GM23338 (cell line): Measurements from ENCODE around the gene IQCK. TPM values are rescaled to one million over a fixed set of nuclear protein-coding genes. Genes with fewer than 3 reads are reported as not detected.
A peak's percentile ranks its signal among the peaks of the same experiment; 100 is the strongest.

Source experiments
- ATAC-seq: fragments of 200-7000 bp; cut with Tn5 transposase; 3 replicates; pipeline ENCODE4 v1.9.1; 2020
- DNase-seq: peaks from one replicate; pipeline ENCODE4 v3.0.0-alpha.2; 2015; ENCODE audit warnings: low spot score
- H2AFZ ChIP-seq: fragments of 200-600 bp; sonication (generic); 2 replicates; pipeline ENCODE4 v1.8.0; 2016; ENCODE audit warnings: antibody characterized with exemption, mild to moderate bottlenecking, moderate library complexity
- H3F3A ChIP-seq: fragments of 200-600 bp; sonication (generic); replicated peaks from 2 replicates; pipeline ENCODE4 v1.8.0; 2017; ENCODE audit warnings: antibody characterized with exemption, mixed run types, low read depth
- H3K27ac ChIP-seq: fragments of 200-600 bp; sonication (generic); 2 replicates; pipeline ENCODE4 v1.6.1; 2016; ENCODE audit warnings: low read depth
- H3K27me3 ChIP-seq: fragments of 200-600 bp; sonication (generic); 2 replicates; pipeline ENCODE4 v1.8.0; 2016; ENCODE audit warnings: mild to moderate bottlenecking, mixed run types, moderate library complexity; ENCODE audit not compliant: insufficient read depth
- H3K36me3 ChIP-seq: fragments of 200-600 bp; sonication (generic); 2 replicates; pipeline ENCODE4 v1.8.0; 2016; ENCODE audit warnings: mild to moderate bottlenecking; ENCODE audit not compliant: insufficient read depth
- H3K4me1 ChIP-seq: fragments of 200-600 bp; sonication (generic); 2 replicates; pipeline ENCODE4 v1.8.0; 2016; ENCODE audit warnings: mild to moderate bottlenecking, moderate library complexity; ENCODE audit not compliant: insufficient read depth
- H3K4me2 ChIP-seq: fragments of 200-600 bp; sonication (generic); 2 replicates; pipeline ENCODE4 v1.7.1; 2017; ENCODE audit warnings: mixed run types
- H3K4me3 ChIP-seq: fragments of 200-600 bp; sonication (generic); 2 replicates; pipeline ENCODE4 v1.6.1; 2016; ENCODE audit warnings: mixed run types
- H3K79me2 ChIP-seq: fragments of 200-600 bp; sonication (generic); replicated peaks from 2 replicates; pipeline ENCODE4 v1.8.0; 2017; ENCODE audit warnings: mild to moderate bottlenecking; ENCODE audit not compliant: insufficient read depth
- H3K9me2 ChIP-seq: fragments of 200-600 bp; sonication (generic); 2 replicates; pipeline ENCODE4 v1.8.0; 2017; ENCODE audit not compliant: insufficient read depth
- H4K20me1 ChIP-seq: fragments of 200-600 bp; sonication (generic); replicated peaks from 2 replicates; pipeline ENCODE4 v1.8.0; 2017; ENCODE audit warnings: mild to moderate bottlenecking; ENCODE audit not compliant: insufficient read depth
- H3K27ac Mint-ChIP-seq: 2 replicates; pipeline ENCODE4 v1.8.0; 2020; ENCODE audit warnings: inconsistent platforms, mild to moderate bottlenecking, moderate library complexity, mixed read lengths
- H3K27me3 Mint-ChIP-seq: 3 replicates; pipeline ENCODE4 v1.8.0; 2022; ENCODE audit warnings: low read depth, mild to moderate bottlenecking, moderate library complexity, mixed read lengths, inconsistent platforms; ENCODE audit not compliant: insufficient read depth, poor library complexity
- H3K36me3 Mint-ChIP-seq: 3 replicates; pipeline ENCODE4 v1.8.0; 2021; ENCODE audit warnings: low read depth, mild to moderate bottlenecking, inconsistent platforms, moderate library complexity, mixed read lengths
- H3K4me1 Mint-ChIP-seq: 3 replicates; pipeline ENCODE4 v1.8.0; 2020; ENCODE audit warnings: mild to moderate bottlenecking, inconsistent platforms, mixed read lengths
- H3K4me3 Mint-ChIP-seq: 3 replicates; pipeline ENCODE4 v1.8.0; 2021; ENCODE audit warnings: moderate library complexity, mild to moderate bottlenecking, inconsistent platforms, mixed read lengths
- H3K9me3 Mint-ChIP-seq: 3 replicates; pipeline ENCODE4 v1.8.0; 2020; ENCODE audit warnings: moderate library complexity, mild to moderate bottlenecking, inconsistent platforms, mixed read lengths
- CREB1 ChIP-seq: fragments of 250-450 bp; sonication (Bioruptor Pico); IDR thresholded peaks from 2 replicates; pipeline ENCODE4 v1.5.0; 2020; ENCODE audit warnings: low read depth, mild to moderate bottlenecking, moderate library complexity
- EZH2 ChIP-seq: fragments of 200-600 bp; sonication (generic); IDR thresholded peaks from one replicate; pipeline ENCODE4 v1.8.0; 2017; ENCODE audit warnings: antibody characterized with exemption, mild to moderate bottlenecking, low read depth; ENCODE audit not compliant: unreplicated experiment
- JUNB ChIP-seq: IDR thresholded peaks from one replicate; pipeline ENCODE4 v1.6.1; 2016; ENCODE audit warnings: antibody characterized with exemption; ENCODE audit not compliant: unreplicated experiment
- NANOG ChIP-seq: IDR thresholded peaks from 2 replicates; pipeline ENCODE4 v1.6.1; 2016; ENCODE audit warnings: antibody characterized with exemption, borderline replicate concordance
- POLR2AphosphoS5 ChIP-seq: IDR thresholded peaks from 2 replicates; pipeline ENCODE4 v1.6.1; 2016; ENCODE audit warnings: antibody characterized with exemption, low read depth
- ZNF114 ChIP-seq: fragments of 250-450 bp; sonication (Bioruptor Pico); IDR thresholded peaks from 2 replicates; pipeline ENCODE4 v1.5.0; 2020; ENCODE audit warnings: mild to moderate bottlenecking, moderate library complexity
- polyA plus RNA-seq: library from polyadenylated mRNA; unstranded; fragments of >200 nt; fragmentation: Nextera tagmentation; extraction: Ambion mirVana; gene quantifications from 2 replicates; pipeline ENCODE4 v1.2.1, GENCODE V29; 2016
- total RNA-seq: library from RNA; depleted of rRNA; stranded (reverse); fragments of >200 nt; shearing (Covaris generic); gene quantifications from 2 replicates; pipeline ENCODE4 v1.2.3, GENCODE V29; 2014
- TF ChIP-seq, protein P1 (sequence below), 2 experiments: fragments of 200-600 bp in 1 of 2; sonication (generic) in 1 of 2; conservative IDR thresholded peaks; 2 replicates each; pipeline versions ENCODE4 v1.5.1 to v1.6.1; 2016 to 2017; ENCODE audit warnings: antibody characterized with exemption in 2 of 2, low read depth in 2 of 2, mild to moderate bottlenecking in 2 of 2, moderate library complexity in 1 of 2
- TF ChIP-seq, protein P2 (sequence below): IDR thresholded peaks from one replicate; pipeline ENCODE4 v1.6.1; 2018; ENCODE audit warnings: antibody characterized with exemption; ENCODE audit not compliant: unreplicated experiment
- TF ChIP-seq, protein P3 (sequence below): fragments of 250-450 bp; sonication (Bioruptor Pico); IDR thresholded peaks from 2 replicates; pipeline ENCODE4 v1.5.0; 2020; ENCODE audit warnings: mild to moderate bottlenecking, moderate library complexity

IQCK gene
- total and polyA plus RNA-seq, 2 experiments from 2014 or later = 7.6 to 10.0 TPM

DNA sequence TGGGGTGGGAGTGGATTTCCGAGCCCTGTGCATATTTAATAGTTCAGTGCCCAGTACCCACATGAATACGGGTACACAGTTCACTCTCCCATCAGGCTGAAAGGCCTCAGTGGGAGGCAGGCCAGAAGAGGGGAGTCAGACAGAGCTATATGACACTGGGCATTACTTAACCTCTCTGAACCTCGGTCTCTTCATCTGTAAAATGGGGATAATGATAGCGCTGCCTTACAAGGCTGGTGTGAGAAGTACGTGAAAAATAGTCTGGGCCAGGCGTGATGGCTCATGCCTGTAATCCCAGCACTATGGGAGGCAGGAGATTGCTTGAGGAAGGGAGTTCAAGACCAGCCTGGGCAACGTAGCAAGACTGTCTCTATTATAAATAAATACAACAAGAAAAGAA lies 163.0 kb downstream of the IQCK start:
- H3K27ac Mint-ChIP-seq = peak overlapping the region; percentile 72
- H3K79me2 ChIP-seq = peaks cover 71% of the 10 kb centered on the region
- no peaks in the 10 kb centered on the region for H3K9me2 ChIP-seq
- peaks cover 11% of the 10 kb centered on the region for H4K20me1 ChIP-seq
- TF ChIP-seq POLR2AphosphoS5 = no peak
- no peak for TF ChIP-seq ZNF114 (CRISPR knock-in tag)
- no peak for TF ChIP-seq EZH2
- TF ChIP-seq, protein P1, sequence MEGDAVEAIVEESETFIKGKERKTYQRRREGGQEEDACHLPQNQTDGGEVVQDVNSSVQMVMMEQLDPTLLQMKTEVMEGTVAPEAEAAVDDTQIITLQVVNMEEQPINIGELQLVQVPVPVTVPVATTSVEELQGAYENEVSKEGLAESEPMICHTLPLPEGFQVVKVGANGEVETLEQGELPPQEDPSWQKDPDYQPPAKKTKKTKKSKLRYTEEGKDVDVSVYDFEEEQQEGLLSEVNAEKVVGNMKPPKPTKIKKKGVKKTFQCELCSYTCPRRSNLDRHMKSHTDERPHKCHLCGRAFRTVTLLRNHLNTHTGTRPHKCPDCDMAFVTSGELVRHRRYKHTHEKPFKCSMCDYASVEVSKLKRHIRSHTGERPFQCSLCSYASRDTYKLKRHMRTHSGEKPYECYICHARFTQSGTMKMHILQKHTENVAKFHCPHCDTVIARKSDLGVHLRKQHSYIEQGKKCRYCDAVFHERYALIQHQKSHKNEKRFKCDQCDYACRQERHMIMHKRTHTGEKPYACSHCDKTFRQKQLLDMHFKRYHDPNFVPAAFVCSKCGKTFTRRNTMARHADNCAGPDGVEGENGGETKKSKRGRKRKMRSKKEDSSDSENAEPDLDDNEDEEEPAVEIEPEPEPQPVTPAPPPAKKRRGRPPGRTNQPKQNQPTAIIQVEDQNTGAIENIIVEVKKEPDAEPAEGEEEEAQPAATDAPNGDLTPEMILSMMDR (conservative IDR thresholded peaks at IDR 0.05; ENCODE audit: low read depth in 2 of 2) = no peak
- TF ChIP-seq JUNB = no peak
- TF ChIP-seq NANOG = no peak
- TF ChIP-seq CREB1 = no peak
- peaks cover 5% of the 10 kb centered on the region; the same call in 1 of the 3 replicates for H3K9me3 Mint-ChIP-seq
- H3K27ac ChIP-seq = no peak overlapping the region; the same call in 1 of the 2 replicates
- no peak overlapping the region for H2AFZ ChIP-seq
- H3K27me3 Mint-ChIP-seq = peaks cover 22% of the 10 kb centered on the region
- no peaks in the 10 kb centered on the region for H3K36me3 ChIP-seq
- DNase-seq (no peak), ATAC-seq (no peak)
- H3K4me3 Mint-ChIP-seq = peak overlapping the region; percentile 10; the same call in 1 of the 3 replicates
- H3K4me1 ChIP-seq = peaks cover 47% of the 10 kb centered on the region
- peaks cover 11% of the 10 kb centered on the region for H3K27me3 ChIP-seq
- H3K4me2 ChIP-seq = peak overlapping the region; percentile 85; the same call in 1 of the 2 replicates
- peaks cover 54% of the 10 kb centered on the region for H3K4me1 Mint-ChIP-seq
- H3F3A ChIP-seq = peaks cover 14% of the 10 kb centered on the region
- H3K4me3 ChIP-seq = no peak overlapping the region
- H3K36me3 Mint-ChIP-seq = peaks cover 57% of the 10 kb centered on the region

DNA sequence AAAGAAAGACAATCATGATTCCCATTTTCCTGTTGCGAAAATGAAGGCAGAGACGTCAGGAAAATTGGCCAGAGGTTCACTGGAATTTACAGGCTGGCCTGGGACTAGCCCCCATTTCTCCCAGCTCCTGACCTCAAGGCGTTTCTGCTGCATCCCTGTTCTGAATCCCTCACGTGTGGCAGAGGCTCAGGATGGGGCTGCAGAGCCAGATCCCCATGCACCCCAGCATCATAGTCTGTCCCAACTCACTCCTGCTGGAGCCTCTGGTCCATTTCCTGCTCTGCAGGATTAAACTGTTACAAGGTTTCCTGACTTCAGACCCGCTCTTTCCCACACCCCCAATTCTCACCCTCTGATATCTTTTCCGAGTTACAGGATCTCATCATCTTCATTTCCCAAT lies 163.7 kb downstream of the IQCK start:
- Histone ChIP-seq H3K79me2 (peaks cover 64% of the 10 kb centered on the region), H3K27ac (peak overlapping the region; percentile 46)
- H3K27ac Mint-ChIP-seq = peak overlapping the region; percentile 92
- TF ChIP-seq, protein P2, sequence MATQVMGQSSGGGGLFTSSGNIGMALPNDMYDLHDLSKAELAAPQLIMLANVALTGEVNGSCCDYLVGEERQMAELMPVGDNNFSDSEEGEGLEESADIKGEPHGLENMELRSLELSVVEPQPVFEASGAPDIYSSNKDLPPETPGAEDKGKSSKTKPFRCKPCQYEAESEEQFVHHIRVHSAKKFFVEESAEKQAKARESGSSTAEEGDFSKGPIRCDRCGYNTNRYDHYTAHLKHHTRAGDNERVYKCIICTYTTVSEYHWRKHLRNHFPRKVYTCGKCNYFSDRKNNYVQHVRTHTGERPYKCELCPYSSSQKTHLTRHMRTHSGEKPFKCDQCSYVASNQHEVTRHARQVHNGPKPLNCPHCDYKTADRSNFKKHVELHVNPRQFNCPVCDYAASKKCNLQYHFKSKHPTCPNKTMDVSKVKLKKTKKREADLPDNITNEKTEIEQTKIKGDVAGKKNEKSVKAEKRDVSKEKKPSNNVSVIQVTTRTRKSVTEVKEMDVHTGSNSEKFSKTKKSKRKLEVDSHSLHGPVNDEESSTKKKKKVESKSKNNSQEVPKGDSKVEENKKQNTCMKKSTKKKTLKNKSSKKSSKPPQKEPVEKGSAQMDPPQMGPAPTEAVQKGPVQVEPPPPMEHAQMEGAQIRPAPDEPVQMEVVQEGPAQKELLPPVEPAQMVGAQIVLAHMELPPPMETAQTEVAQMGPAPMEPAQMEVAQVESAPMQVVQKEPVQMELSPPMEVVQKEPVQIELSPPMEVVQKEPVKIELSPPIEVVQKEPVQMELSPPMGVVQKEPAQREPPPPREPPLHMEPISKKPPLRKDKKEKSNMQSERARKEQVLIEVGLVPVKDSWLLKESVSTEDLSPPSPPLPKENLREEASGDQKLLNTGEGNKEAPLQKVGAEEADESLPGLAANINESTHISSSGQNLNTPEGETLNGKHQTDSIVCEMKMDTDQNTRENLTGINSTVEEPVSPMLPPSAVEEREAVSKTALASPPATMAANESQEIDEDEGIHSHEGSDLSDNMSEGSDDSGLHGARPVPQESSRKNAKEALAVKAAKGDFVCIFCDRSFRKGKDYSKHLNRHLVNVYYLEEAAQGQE = no peak
- TF ChIP-seq, protein P3, sequence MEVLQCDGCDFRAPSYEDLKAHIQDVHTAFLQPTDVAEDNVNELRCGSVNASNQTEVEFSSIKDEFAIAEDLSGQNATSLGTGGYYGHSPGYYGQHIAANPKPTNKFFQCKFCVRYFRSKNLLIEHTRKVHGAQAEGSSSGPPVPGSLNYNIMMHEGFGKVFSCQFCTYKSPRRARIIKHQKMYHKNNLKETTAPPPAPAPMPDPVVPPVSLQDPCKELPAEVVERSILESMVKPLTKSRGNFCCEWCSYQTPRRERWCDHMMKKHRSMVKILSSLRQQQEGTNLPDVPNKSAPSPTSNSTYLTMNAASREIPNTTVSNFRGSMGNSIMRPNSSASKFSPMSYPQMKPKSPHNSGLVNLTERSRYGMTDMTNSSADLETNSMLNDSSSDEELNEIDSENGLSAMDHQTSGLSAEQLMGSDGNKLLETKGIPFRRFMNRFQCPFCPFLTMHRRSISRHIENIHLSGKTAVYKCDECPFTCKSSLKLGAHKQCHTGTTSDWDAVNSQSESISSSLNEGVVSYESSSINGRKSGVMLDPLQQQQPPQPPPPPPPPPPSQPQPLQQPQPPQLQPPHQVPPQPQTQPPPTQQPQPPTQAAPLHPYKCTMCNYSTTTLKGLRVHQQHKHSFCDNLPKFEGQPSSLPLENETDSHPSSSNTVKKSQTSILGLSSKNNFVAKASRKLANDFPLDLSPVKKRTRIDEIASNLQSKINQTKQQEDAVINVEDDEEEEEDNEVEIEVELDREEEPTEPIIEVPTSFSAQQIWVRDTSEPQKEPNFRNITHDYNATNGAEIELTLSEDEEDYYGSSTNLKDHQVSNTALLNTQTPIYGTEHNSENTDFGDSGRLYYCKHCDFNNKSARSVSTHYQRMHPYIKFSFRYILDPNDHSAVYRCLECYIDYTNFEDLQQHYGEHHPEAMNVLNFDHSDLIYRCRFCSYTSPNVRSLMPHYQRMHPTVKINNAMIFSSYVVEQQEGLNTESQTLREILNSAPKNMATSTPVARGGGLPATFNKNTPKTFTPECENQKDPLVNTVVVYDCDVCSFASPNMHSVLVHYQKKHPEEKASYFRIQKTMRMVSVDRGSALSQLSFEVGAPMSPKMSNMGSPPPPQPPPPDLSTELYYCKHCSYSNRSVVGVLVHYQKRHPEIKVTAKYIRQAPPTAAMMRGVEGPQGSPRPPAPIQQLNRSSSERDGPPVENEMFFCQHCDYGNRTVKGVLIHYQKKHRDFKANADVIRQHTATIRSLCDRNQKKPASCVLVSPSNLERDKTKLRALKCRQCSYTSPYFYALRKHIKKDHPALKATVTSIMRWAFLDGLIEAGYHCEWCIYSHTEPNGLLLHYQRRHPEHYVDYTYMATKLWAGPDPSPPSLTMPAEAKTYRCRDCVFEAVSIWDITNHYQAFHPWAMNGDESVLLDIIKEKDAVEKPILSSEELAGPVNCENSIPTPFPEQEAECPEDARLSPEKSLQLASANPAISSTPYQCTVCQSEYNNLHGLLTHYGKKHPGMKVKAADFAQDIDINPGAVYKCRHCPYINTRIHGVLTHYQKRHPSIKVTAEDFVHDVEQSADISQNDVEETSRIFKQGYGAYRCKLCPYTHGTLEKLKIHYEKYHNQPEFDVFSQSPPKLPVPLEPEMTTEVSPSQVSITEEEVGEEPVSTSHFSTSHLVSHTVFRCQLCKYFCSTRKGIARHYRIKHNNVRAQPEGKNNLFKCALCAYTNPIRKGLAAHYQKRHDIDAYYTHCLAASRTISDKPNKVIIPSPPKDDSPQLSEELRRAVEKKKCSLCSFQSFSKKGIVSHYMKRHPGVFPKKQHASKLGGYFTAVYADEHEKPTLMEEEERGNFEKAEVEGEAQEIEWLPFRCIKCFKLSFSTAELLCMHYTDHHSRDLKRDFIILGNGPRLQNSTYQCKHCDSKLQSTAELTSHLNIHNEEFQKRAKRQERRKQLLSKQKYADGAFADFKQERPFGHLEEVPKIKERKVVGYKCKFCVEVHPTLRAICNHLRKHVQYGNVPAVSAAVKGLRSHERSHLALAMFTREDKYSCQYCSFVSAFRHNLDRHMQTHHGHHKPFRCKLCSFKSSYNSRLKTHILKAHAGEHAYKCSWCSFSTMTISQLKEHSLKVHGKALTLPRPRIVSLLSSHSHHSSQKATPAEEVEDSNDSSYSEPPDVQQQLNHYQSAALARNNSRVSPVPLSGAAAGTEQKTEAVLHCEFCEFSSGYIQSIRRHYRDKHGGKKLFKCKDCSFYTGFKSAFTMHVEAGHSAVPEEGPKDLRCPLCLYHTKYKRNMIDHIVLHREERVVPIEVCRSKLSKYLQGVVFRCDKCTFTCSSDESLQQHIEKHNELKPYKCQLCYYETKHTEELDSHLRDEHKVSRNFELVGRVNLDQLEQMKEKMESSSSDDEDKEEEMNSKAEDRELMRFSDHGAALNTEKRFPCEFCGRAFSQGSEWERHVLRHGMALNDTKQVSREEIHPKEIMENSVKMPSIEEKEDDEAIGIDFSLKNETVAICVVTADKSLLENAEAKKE (CRISPR knock-in tag) = no peak
- no peak for TF ChIP-seq NANOG
- TF ChIP-seq POLR2AphosphoS5 = no peak
- no peak for TF ChIP-seq EZH2
- no peak for TF ChIP-seq JUNB

More for the DNA sequence above, 163.7 kb downstream of the IQCK start:
- H3F3A ChIP-seq = peaks cover 14% of the 10 kb centered on the region
- peaks cover 3% of the 10 kb centered on the region for H4K20me1 ChIP-seq
- peak overlapping the region; percentile 85; the same call in 1 of the 2 replicates for H3K4me2 ChIP-seq
- ATAC-seq (peak; percentile 0; the same call in 2 of the 3 replicates), DNase-seq (no peak)
- peaks cover 39% of the 10 kb centered on the region for H3K4me1 ChIP-seq
- H2AFZ ChIP-seq = no peak overlapping the region
- Mint-ChIP-seq H3K9me3 (peaks cover 5% of the 10 kb centered on the region; the same call in 1 of the 3 replicates), H3K4me3 (peak overlapping the region; percentile 87), H3K27me3 (peaks cover 25% of the 10 kb centered on the region), H3K4me1 (peaks cover 46% of the 10 kb centered on the region), H3K36me3 (peaks cover 51% of the 10 kb centered on the region)
- H3K4me3 ChIP-seq = peak overlapping the region; percentile 83; the same call in 1 of the 2 replicates
- no peaks in the 10 kb centered on the region for H3K9me2 ChIP-seq
- peaks cover 12% of the 10 kb centered on the region for H3K27me3 ChIP-seq
- H3K36me3 ChIP-seq = no peaks in the 10 kb centered on the region
